ENCODE results near the gene C10orf71. TPM values are rescaled to one million over a fixed set of nuclear protein-coding genes. Genes with fewer than 3 reads are reported as not detected.

C10orf71 gene, protein sequence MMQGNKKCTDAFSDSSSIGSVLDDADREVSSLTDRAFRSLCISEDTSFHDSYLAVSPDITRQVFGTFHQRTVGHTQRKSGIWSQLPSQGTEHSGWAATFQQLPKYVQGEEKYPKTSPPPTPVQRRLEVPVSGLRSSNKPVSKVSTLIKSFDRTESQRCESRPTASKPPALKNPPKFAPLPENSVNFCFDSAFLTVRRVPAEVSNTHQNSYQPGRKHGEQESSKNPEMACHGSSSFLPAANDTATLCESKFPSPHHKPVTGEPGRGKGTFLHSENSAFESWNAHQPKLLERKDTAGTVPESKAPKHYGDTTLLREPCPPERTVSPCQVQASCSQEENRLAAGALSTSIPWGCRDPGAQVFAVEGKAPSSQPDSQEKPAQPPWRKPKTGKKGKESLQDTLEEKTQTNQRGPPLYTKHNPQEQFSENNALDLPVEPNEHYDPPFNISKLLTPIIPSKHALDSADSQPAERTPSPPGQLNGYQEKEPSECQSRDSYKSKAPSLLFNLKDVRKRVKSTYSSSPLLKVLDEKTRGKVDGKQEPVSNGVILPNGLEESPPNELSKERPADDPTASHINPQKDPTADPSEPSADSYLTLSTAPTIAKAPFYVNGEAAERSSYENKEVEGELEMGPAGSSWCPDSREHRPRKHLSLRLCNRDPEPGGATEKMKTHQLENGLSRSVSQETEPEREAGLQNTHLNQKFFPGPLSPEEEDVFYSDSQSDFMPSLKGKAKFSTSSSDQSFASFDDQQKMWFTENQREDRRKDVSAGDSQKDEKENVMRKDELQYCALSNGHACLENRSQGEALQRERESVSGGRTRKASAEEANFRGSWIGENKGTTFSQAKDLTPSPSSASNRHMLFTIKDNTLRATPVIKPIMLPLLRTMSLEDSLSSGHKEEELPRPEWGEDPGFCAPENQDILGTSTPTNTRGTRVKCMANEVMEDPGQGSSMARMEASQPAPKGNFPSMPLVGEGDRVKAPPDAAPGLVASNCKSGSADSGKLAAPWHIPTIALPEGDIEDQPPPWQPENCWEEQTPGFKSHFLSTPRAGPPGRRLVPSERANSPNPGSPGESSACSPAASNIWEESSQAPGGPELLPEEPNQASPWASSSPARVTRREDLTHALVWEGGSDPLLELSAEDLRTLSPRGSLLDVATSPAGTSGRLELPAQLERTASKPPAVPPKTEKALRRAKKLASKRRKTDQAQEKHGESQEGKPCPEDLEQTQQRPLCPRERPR (N-terminal part only)
- total RNA-seq (2014; rRNA removed; shearing (Covaris generic)): not detected in 2 replicates

DNA sequence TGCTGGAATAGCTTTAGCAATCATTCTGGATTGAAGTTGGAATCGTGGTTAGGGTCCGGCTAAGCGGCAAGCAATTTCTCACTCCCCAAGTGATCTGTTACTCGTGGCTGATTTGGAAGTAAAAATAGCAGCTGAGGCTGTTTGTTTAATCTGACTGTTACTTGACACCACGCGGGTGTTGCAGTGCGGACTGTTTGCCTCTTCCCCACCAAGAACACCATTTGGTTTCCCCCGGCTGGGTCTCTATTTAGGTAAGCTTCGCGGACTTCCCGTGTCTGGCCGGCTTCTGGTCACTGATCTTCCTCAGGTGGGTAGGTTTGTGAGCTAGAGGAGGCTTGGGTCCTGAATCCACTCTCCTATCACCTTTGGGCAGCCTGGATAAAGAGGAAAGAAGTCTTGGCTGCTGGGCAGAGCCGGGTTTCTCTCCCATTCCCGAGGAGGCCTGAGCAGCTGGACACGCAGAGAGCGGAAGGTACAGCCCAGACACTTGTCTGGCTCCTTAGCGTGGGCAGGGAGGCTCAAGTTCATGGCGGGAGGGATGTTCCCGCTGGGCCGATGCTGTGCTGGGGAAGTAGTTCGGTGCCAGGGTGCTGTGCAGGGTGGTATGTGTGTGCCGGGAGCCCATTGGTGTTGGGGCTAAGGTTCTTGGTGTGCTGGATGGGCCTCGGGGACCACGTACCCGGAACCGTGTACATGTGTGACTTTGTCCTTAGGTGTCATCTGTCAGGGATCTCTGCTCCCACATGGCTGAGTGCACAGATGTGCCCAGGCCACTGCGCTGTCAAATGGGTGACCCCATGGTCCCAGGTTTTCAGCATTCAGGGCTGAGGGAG, at the start of gene C10orf71:
Gene C10orf71, plus strand, starts transcription at position 188 of the 833 bp plus-strand sequence. CDS start 23,376 bp downstream, outside the sequence.
- DNase-seq (ENCODE audit: low read depth): no peak

DNA sequence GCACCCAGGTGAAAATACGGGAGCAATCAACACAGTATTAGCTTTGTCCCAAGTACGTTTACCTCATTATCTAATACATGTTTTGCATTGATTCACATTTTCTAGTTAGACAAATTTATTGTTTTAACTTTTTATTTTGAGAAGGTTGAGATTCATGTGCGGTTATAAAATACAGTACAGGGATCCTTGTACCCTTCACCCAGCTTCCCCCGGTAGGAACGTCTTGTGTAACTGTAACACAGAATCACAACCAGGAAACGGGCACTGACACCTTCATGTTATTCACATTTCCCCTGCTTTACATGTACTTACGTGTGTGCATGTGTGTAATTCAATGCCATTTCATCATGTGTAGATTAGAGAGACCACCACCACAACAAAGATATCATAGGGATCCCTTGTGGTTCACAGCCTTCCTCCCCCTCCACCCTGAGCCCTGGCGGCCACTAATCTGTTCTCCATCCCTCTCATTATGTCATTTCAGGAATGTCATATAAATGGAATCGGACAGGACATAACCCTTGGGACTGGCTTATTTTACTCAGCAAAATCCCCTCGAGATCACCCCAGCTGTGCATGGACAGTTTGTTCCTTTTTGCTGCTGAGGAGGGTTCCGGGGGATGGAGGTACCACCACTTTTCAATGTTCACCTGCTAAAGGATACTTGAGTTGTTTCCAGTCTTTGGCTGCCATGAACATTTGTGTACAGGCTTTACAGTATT, 46.5 kb upstream of the C10orf71 start:
- DNase-seq (ENCODE audit: low read depth): no peak

DNA sequence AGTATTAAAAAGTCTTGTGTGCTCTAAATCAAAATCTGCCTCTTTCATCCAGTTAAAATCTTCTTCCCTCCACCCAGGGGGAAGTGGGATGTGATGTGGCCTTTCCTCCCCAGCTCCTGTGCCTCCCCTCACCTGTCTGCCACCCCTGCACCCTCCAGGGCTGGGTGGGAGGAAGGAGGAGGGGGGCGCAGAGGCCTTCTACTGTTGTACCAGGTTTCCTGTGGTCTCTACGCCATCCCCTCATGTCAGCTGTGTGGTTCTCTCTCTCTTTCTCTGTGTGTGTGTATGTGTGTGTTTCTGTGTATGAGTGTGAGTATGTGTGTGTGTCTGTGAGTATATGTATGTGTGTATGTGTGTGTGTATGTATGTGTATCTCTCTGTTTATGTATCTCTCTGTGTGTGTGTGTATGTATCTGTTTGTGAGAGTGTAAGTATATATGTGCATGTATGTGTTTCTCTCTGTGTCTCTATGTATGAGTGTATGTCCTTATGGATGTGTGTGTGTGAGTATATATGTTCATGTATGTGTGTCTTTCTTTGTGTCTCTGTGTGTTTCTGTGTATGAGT, 45.5 kb upstream of the C10orf71 start:
- no peak for DNase-seq (ENCODE audit: low read depth)

DNA sequence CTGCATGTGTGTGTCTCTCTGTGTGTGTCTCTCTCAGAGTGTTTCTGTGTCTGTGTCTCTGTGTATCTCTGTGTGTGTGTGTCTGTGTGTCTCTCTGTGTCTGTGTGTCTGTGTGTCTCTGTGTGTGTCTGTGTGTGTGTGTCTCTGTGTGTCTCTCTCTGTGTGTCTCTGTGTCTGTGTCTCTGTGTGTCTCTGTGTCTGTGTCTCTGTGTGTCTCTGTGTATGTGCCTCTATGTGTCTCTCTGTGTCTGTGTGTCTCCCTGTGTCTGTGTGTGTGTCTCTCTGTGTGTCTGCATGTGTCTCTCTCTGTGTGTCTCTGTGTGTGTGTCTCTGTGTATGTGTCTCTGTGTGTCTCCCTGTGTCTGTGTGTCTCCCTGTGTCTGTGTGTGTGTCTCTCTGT, 44.8 kb upstream of the C10orf71 start:
- no peak for DNase-seq (ENCODE audit: low read depth)

DNA sequence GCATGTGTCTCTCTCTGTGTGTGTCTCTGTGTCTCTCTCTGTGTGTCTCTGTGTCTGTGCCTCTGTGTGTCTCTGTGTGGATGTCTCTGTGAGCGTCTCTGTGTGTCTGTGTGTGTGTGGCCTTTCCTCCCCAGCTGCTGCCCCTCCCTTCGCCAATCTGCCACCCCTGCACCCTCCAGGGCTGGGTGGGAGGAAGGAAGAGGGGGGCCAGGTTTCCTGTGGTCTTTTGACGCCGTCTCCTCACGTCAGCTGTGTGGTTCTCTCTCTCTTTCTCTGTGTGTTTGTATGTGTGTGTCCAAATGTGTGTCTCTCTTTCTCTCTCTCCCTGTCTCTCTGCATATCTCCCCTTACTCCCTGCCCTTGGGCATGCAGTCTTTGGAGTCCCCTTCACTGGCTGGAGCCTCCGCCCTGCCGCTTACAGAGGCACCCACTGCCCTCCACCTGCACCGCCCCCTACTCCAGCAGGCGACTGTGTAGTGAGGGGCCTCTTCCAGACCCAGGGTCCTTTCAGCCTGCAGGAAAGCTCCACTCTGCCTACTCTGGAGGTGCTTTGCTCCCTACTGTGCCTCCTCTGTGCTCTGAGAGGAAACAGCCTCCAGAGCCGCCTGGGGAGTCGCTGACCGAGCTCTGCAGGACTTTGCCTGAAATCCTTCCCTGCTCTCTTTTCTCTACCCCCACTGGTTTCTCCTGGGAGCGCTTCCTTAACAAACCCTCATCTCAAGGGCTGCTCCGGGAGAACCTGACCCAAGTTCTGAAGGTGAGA, 44.2 kb upstream of the C10orf71 start:
- DNase-seq (ENCODE audit: low read depth): no peak

DNA sequence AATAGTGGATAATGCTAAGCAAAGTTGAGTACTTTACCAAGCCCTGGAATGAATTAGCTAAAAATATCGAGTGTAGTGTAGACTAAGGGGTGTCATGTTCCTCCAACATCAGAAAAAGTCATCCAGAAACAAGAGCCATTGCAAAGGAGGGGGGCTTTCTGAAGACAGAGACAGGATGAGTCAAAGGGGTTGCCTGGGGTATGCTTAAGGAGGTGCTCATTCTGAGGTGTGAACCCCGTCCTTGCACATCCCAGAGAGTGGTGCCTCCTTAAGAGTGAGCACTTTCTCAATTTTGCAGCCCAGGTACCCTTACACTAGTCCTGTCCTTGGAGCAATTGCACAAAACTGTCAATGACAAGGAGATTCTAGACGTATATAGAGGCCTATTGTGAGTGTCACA, 43.1 kb upstream of the C10orf71 start:
- no peak for DNase-seq (ENCODE audit: low read depth)

DNA sequence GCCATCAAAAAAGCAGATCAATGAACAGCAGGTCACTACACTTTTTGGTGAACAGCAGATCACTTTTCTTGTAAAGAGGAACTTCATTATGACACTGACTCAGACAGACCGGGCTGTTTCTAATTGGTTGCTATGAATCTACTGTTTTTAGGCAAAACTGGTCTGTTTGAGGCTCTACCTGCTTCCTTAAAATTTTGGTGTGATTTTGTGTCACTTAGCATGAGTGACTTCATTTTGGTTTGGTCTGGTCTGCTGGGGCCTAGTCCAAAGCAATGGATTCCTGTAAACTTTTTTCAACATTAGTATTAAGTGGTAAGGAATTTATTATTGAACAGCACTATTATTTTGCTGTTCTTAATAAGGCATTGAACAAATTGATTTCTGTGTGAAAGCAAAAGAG, 41.8 kb upstream of the C10orf71 start:
- DNase-seq (ENCODE audit: low read depth): no peak

DNA sequence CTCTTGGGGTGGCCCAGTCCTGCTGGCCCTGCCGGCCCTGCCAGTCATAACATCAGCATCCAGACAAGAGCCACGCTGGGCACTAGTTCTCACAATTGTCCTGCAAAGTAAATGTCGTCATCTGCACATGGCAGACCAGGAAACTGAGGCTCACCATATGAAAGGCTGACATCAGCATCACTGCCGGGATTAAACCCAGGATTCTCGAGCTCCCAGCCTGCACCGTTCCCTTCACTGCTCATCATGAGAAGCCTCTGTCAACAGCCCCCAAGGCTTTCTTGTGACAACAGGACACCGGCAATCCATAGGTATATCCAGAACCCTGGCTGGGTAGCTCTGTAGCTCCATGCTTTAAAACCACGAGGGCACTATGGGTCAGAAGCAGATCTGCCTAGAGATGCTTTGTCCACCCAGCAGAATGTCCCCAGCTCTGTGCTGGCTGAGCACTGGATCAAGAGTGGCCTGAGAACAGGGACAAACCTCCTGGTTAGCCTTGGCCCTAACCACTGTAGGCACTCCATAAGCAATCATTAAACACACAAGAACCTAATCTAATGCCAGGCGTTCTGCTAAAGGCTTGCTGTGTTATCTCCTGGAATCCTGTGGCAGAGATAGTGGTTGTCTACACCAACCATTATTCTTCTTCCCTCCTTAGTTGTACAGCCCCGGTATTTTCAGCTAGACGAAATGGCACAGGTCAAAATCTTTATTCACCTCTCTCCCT, 41.2 kb upstream of the C10orf71 start:
- DNase-seq (ENCODE audit: low read depth): no peak

DNA sequence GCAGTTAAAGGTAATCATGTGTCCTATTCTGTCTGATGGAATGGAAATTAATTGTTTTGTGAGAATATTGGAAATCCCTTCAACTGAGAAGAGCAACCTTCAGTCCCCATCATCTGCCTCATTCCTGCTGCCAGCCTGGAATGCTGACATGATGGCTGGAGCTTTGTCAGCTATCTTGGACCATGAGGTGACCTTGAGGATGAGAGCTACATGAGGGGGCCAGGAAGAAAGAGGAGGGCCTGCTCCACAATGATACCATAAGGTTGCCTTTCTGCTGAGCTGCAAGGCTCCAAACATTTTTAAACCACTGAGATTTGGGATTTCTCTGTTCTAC, 40.7 kb upstream of the C10orf71 start:
- DNase-seq (ENCODE audit: low read depth): no peak

DNA sequence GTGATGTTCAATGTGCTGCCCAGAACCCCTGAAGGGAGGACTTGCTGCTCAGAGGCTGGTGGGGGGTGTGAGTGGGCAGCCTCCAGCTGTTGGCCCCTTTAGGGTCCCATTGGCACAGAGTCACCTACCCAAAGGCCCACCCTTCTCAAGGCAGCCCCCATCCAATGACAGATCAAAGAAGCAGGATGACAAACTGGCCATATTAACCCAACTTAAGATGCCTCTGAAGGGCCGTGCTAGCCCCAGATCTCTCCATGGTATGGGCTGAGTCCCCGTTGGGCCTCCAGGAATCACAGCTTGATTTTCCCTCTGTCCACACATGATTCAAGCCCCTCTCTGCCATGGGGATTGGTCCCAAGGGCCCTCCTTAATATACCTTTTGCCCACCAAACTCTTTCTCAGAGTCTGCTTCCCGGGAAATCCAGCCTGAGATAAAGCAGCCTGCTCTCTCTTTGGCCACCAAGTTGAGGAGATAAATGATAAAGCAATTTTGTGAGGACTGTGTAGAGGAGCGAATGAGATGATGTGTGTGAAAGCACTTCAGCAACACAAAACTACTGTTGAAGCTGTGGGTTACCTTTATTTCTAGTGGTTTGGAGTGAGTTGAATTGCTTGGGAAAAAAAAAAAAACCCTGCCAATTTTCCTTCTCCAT, 38.2 kb upstream of the C10orf71 start:
- DNase-seq (ENCODE audit: low read depth): no peak

DNA sequence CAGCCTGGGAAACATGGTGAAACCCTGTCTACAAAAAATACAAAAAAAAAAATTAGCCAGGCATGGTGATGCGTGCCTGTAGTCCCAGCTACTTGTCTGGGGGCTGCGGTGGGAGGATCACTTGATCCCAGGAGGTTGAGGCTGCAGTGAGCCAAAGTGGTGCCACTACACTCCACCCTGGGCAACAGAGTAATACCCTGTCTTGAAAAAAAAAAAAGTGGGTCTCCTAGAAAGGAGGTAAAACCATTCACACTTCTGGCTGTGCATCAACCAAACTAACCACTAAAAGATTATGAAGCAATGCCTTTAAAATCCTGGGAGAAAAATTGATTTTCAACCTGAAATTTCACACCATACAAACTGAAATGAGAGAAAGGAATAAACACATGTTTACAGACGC, 35.4 kb upstream of the C10orf71 start:
- DNase-seq (ENCODE audit: low read depth): no peak

DNA sequence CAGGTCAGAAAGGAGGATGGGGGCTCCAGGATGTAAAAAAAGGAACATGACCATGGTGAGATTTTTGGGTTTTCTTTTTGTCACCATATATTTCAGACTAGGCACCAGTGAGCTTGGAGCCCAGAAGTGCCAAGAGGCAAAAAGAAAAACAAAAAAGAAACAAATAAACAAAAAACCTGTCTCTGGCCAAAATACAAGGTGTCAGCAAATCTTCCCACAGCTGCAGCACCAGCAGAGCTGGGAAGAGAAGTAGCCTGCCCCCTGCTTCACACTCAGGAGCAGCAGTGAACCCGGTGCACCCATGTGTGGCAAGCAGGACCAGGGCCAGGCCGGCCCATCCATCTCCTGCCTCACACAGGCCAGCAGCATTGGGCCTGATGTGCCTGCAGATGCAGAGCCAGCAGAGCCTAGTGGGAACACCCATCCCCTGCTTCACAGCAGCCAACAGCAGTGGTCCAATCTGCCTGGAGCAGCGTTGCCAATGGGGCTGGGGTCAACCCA, 34.7 kb upstream of the C10orf71 start:
- no peak for DNase-seq (ENCODE audit: low read depth)

DNA sequence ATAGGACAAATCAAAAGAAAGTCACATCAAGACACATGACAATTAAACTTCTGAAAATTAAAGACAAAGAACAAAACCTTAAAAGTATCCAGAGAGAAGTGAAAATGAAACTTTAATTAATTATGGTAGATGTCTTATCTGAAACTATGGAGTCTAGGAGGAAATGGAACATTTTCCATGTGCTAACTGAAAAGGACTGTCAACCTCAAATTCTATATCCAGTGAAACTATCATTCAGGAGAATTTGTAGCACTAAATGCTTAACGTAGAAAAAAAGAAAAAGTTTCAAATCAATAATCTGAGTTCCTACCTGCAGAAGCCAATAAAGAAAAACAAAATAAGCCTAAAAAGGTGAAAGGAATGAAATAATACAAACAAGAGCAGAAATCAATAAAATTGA, 33.1 kb upstream of the C10orf71 start:
- DNase-seq (ENCODE audit: low read depth): no peak

DNA sequence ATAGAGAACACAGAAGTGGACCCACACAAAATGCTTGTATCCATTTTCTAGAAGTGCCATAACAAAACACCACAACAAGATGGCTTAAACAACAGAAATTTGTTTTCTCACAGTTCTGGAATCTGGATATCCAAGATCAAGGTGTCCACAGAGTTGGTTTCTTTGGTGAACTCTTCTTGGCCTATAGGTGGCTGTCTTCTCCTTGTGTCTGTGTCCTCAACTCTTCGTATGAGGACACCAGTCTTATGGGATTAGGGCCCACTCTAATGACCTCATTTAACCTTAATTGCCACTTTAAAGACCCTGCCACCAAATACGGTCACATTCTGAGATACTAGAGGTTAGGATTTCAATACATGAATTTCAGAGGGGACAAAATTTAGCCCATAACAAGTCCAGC, 30.8 kb upstream of the C10orf71 start:
- no peak for DNase-seq (ENCODE audit: low read depth)

DNA sequence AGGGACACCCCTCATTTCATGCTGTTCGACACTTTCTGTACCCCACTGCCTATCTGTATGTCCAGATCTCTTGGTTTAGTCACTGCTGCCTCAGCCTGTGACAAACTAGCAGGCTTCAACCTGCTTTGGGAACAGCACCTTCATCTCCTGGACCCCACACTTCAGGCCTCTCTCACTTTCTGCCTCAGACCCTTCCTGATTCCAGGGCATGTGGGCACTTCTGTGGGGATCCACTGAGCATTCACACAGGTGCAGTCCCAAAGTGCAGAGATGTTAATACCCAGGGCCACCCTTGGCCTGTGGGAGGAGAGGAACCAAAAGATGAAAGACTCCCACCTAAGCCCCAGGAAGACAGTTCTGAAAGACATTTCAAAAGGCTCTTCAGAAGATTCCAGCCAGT, 29.4 kb upstream of the C10orf71 start:
- no peak for DNase-seq (ENCODE audit: low read depth)

DNA sequence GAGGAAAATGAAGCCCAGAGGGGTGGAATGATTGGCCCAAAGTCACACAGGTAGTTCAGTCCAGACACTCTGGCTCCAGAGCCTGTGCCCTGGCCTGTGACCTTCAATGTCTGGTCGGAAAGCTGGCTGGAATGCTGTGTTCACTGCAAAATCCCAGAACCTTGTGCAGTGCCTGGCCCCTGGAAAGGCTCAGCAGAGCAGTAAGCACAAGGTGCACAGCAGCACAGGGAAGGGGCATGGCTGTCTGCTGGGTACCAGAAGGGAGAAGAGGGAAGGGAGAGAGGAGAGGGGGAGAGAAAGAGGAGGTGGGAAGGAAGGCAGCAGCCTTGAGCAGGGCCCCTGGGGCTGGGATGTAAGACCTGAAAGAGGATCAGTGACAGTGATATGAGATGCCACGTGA, 28.4 kb upstream of the C10orf71 start:
- no peak for DNase-seq (ENCODE audit: low read depth)

DNA sequence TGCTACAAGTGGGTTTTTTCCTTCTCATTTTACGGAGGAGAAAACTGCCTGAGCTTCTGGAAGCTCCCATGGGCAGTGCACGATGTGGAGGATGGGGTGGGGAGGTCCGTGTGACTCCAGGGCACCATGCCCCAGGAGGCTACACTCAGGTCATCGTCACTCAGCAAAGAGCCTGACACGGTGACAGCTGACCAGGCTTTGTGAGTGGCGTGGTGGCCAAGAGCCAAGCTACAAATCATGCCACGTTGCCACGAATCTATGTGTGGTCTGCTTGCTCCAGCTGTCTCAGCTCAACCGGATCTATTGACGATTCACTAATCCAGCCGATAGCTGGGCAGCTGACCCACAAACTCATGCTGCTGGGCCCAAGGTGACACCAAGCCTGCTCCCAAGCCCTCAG, 27.6 kb upstream of the C10orf71 start:
- DNase-seq (ENCODE audit: low read depth): no peak
